ENCODE results near the gene KRTAP10-11.

The KRTAP10-11 gene

GRCh38 chr21:44671911-44672310 is 25.7 kb downstream of the KRTAP10-11 start:
- H3K4me3 ChIP-seq (ENCODE audit: control insufficient read depth, low read depth, low read length): no peak overlapping the region
- DNase-seq (ENCODE audit: low read depth): no peak
- no peak for TF ChIP-seq CTCF (IDR thresholded peaks at IDR 0.05; ENCODE audit: control insufficient read depth, insufficient read depth, low read depth, low read length, missing control alignments)

- no peak for DNase-seq (ENCODE audit: low read depth)
- no peak overlapping the region for H3K4me3 ChIP-seq (ENCODE audit: control insufficient read depth, low read depth, low read length)
- TF ChIP-seq CTCF (IDR thresholded peaks at IDR 0.05; ENCODE audit: control insufficient read depth, insufficient read depth, low read depth, low read length, missing control alignments): no peak
Measured at GRCh38 chr21:44677881-44678280, 31.7 kb downstream of the KRTAP10-11 start.

GRCh38 chr21:44681152-44681551 is 34.9 kb downstream of the KRTAP10-11 start:
- TF ChIP-seq CTCF (IDR thresholded peaks at IDR 0.05; ENCODE audit: control insufficient read depth, insufficient read depth, low read depth, low read length, missing control alignments): no peak
- no peak for DNase-seq (ENCODE audit: low read depth)
- no peak overlapping the region for H3K4me3 ChIP-seq (ENCODE audit: control insufficient read depth, low read depth, low read length)

- DNase-seq (ENCODE audit: low read depth): no peak
Measured at GRCh38 chr21:44681861-44682579, 35.8 kb downstream of the KRTAP10-11 start, which contains the start of gene KRTAP12-1. Gene KRTAP12-1, minus strand, starts transcription at chr21:44682163. Its CDS starts 40 bp downstream, at chr21:44682123.

GRCh38 chr21:44682580-44683151 is 36.5 kb downstream of the KRTAP10-11 start:
- DNase-seq (ENCODE audit: low read depth): no peak
- H3K4me3 ChIP-seq (ENCODE audit: control insufficient read depth, low read depth, low read length): no peak overlapping the region
- TF ChIP-seq CTCF (IDR thresholded peaks at IDR 0.05; ENCODE audit: control insufficient read depth, insufficient read depth, low read depth, low read length, missing control alignments): no peak

More at GRCh38 chr21:44681861-44682579, 35.8 kb downstream of the KRTAP10-11 start, which contains the start of gene KRTAP12-1:
- no peak within 1 kb of the TSS for H3K4me3 ChIP-seq (ENCODE audit: control insufficient read depth, low read depth, low read length)
- TF ChIP-seq CTCF (IDR thresholded peaks at IDR 0.05; ENCODE audit: control insufficient read depth, insufficient read depth, low read depth, low read length, missing control alignments): no peak

- no peak overlapping the region for H3K4me3 ChIP-seq (ENCODE audit: control insufficient read depth, low read depth, low read length)
- TF ChIP-seq CTCF (IDR thresholded peaks at IDR 0.05; ENCODE audit: control insufficient read depth, insufficient read depth, low read depth, low read length, missing control alignments): no peak
- no peak for DNase-seq (ENCODE audit: low read depth)
Measured at GRCh38 chr21:44684077-44684476, 37.9 kb downstream of the KRTAP10-11 start.
